Adrenal gland (tissue), 12 donors: Measurements from ENCODE around the gene MT1B. TPM values are rescaled to one million over a fixed set of nuclear protein-coding genes. Genes with fewer than 3 reads are reported as not detected.

Experiments used
- DNase-seq, 7 donors: peaks; one replicate each; pipeline ENCODE4 v3.0.0-alpha.2; 2019 to 2020
- H3K27ac ChIP-seq, 5 donors: fragments of 200-600 bp; sonication (generic) in 4 of 5; 1 replicate in 3 of 5; 2 replicates in 2 of 5; pipeline versions ENCODE4 v1.5.1 to v1.8.0; 2016 to 2020; ENCODE audit warnings: mild to moderate bottlenecking in 1 of 5
- H3K27me3 ChIP-seq: fragments of 200-600 bp; 2 replicates; pipeline ENCODE4 v1.8.0; 2021
- H3K36me3 ChIP-seq, 2 donors: fragments of 200-600 bp; replicated peaks in 1 of 2; 1 replicate in 1 of 2; 2 replicates in 1 of 2; pipeline versions ENCODE4 v1.5.1 to v1.8.0; 2018 to 2022
- H3K4me1 ChIP-seq, 2 donors: fragments of 200-600 bp; replicated peaks in 1 of 2; 1 replicate in 1 of 2; 2 replicates in 1 of 2; pipeline versions ENCODE4 v1.5.1 to v1.8.0; 2018 to 2021
- H3K4me3 ChIP-seq, 4 donors: fragments of 200-600 bp; sonication (generic) in 3 of 4; one replicate each; pipeline ENCODE4 v1.5.1; 2016 to 2018
- H3K9me3 ChIP-seq, 3 donors: fragments of 200-600 bp; sonication (generic) in 1 of 3; replicated peaks in 1 of 3; 1 replicate in 2 of 3; 2 replicates in 1 of 3; pipeline versions ENCODE4 v1.5.1 to v1.8.0; 2016 to 2021
- POLR2A ChIP-seq, 2 donors: fragments of 450-650 bp; IDR thresholded peaks; one replicate each; pipeline ENCODE4 v1.6.1; 2017; ENCODE audit warnings: antibody characterized with exemption in 2 of 2, mild to moderate bottlenecking in 2 of 2, moderate library complexity in 1 of 2
- WGBS, 4 donors: extraction: QIAGEN DNeasy Blood & Tissue Kit in 2 of 4; methylation state at CpG; one replicate each; pipeline versions ENCODE4 v1.1.5 to v1.1.7; 2013 to 2017; 5-methylcytosine and 5-hydroxymethylcytosine counted together
- intact Hi-C, 2 donors: fragments of 100-400 bp; cut with DNase I; formaldehyde crosslinking; loops; one replicate each; pipeline versions ENCODE4 v1.14.1 to v1.15.0; 2022 to 2023
- polyA plus RNA-seq, 3 donors: library from polyadenylated mRNA; stranded (reverse); fragments of 200-250 nt in 2 of 3; fragments of 350-450 nt in 1 of 3; fragmentation: Illumina TruSeq in 1 of 3; extraction: RNeasy Lipid Tissue Mini Kit (QIAGEN cat#74804) in 1 of 3; gene quantifications; one replicate each; pipeline ENCODE4 v1.2.3, GENCODE V29; 2013 to 2014
- total RNA-seq, 9 donors: library from RNA; depleted of rRNA in 4 of 9; stranded (reverse); fragments of >200 nt in 4 of 9; fragments of 120-200 nt in 1 of 9; fragmentation: NEBNext Ultra II Directional in 1 of 9; extraction: Animal tissue kit (Norgen Biotek cat#: 25700) in 1 of 9; gene quantifications; one replicate each; pipeline versions ENCODE4 v1.1.0 to v1.2.4, GENCODE V29; 2013 to 2023
- TF ChIP-seq, protein P1 (sequence below), 6 experiments: fragments of 450-650 bp in 4 of 6; fragments of 200-600 bp in 2 of 6; sonication (generic) in 1 of 6; IDR thresholded peaks; 1 replicate in 5 of 6; 2 replicates in 1 of 6; pipeline versions ENCODE4 v1.5.1 to v1.8.0; 2016 to 2021; ENCODE audit warnings: antibody characterized with exemption in 6 of 6, mild to moderate bottlenecking in 2 of 6, moderate library complexity in 1 of 6
- donor health status: healthy with polysubstance abuse.
- donor health status: Bipolar disorder and iron deficiency.
- donor health status: DM: yes; HTN: yes; CAD: no.
- donor health status: DM: no; HTN: no; CAD: no.
- donor health status: DM: no; HTN: no; CAD: no.
- donor health status: DM: yes; HTN: yes; CAD: no.

MT1B gene
- total and polyA plus RNA-seq, 12 donors: not detected

DNA sequence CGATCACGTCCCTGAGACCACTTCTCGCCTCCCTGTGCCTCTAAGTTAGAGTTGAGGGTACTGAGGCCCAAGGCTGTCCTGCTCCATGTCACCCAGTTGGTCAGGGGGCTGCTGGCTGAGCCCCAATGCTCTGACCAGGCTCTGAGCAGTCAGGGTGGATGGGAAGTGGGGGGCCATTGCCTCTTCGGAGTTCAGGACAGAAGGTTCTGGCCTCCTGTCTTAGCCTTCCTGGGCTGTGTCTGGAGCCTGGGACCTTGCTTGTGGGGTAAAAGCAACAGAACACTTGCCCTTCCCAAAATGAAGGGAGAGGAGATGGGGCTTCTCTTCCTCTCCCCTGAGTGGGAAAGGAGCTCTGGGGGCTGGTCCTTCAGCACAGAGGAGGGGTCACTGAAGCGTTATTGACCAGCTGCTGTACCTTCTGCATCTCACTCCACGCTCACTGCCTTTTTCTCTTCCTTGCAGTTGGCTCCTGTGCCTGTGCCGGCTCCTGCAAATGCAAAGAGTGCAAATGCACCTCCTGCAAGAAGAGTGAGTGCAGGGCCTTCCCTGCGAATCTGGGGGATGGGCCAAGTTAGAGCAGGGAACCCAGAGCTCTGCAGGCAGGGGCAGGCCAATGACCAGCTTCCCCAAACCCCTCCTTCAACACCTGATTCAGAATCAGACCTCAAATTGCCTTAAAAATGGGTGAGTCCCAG lies 31.2 kb downstream of the MT1B start:
- H3K27ac ChIP-seq: peak overlapping the region; percentile 23 to 89 (median 75)
- H3K4me3 ChIP-seq: peak overlapping the region in 3 of 4 donors; percentile 14 to 66 (median 36)
- no peaks in the 10 kb centered on the region for H3K27me3 ChIP-seq
- no peak for TF ChIP-seq POLR2A (IDR thresholded peaks at IDR 0.05)
- H3K36me3 ChIP-seq: no peaks in the 10 kb centered on the region
- intact Hi-C loops: no loop called here
- 20 to 34% (median 26%) methylated on average over 7 to 8 of the region's 8 CpGs for WGBS, 4 donors
- no peaks in the 10 kb centered on the region for H3K9me3 ChIP-seq
- peaks cover 23 to 26% of the 10 kb centered on the region in 2 donors for H3K4me1 ChIP-seq
- peak in 2 of 7 donors; percentile 30 to 59 for DNase-seq

DNA sequence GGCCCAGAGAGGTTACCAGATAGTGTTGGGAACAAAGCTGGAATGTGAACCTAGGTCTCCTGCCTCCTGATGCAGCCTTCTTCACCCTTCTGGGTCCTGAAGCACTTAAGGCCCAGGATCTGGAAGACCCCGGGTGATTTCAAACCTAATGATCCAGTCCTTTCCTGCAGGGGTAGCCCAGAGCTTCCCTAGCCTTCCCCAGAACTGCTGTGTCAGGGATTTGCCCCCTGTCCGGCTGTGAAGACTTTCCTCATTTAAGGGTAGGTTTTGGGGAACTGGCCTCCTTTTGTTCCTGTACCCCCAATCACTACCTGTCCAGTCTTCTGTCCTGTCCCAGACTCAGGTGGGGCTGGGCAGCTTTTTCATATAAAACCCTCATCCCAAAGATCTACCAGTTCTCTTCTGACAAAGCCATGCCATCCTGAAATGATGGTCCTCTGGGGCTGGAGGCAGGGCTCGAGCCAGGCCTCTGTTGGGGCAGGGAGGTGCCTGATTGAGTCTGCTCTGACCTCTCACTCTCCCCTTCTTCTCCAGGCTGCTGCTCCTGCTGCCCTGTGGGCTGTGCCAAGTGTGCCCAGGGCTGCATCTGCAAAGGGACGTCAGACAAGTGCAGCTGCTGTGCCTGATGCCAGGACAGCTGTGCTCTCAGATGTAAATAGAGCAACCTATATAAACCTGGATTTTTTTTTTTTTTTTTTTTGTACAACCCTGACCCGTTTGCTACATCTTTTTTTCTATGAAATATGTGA lies 31.9 kb downstream of the MT1B start:
- Histone ChIP-seq H3K4me3 (peak overlapping the region in 1 of 4 donors; percentile 66), H3K27ac (peak overlapping the region in 1 of 5 donors; percentile 89), H3K4me1 (peaks cover 23 to 26% of the 10 kb centered on the region in 2 donors), H3K9me3 (no peaks in the 10 kb centered on the region), H3K36me3 (no peaks in the 10 kb centered on the region), H3K27me3 (no peaks in the 10 kb centered on the region)
- TF ChIP-seq, protein P1, sequence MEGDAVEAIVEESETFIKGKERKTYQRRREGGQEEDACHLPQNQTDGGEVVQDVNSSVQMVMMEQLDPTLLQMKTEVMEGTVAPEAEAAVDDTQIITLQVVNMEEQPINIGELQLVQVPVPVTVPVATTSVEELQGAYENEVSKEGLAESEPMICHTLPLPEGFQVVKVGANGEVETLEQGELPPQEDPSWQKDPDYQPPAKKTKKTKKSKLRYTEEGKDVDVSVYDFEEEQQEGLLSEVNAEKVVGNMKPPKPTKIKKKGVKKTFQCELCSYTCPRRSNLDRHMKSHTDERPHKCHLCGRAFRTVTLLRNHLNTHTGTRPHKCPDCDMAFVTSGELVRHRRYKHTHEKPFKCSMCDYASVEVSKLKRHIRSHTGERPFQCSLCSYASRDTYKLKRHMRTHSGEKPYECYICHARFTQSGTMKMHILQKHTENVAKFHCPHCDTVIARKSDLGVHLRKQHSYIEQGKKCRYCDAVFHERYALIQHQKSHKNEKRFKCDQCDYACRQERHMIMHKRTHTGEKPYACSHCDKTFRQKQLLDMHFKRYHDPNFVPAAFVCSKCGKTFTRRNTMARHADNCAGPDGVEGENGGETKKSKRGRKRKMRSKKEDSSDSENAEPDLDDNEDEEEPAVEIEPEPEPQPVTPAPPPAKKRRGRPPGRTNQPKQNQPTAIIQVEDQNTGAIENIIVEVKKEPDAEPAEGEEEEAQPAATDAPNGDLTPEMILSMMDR (IDR thresholded peaks at IDR 0.05): no peak
- TF ChIP-seq POLR2A (IDR thresholded peaks at IDR 0.05): no peak
- intact Hi-C loops: no loop called here
- 62 to 78% (median 68%) methylated on average over 5 of the region's 5 CpGs for WGBS, 4 donors
- DNase-seq: no peak

DNA sequence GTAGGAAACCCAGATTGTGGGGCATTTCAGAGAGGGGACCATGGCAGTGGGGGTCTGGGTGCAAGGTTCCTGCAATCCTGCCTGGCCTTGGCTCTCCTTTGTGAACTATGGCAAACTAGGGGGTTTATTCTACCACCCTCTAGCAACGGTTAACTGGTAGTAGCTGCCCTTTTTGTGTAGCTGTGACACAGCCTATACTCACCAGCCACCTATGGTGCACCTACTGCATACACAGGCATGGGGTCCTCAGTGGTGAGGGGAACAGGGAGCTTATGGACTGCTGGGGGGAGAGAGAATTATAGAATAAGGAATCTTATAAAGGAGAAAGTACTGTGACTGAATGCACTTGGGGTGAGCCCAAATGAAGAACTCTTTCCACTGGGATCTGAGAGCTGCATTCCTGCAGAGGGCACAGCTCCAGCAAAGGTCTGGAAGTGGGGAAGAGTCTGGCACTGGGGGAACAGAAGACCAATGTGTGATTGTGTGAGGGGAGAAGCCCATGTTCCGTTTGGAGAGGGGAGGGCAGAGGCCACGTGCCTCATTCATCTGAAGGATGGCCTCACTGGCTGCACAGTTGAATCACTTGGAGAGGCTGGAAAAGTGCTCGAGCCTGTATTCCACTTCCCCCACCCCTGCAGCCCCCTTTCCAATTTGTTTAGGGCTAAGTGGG lies 32.7 kb downstream of the MT1B start:
- Histone ChIP-seq H3K9me3 (no peaks in the 10 kb centered on the region), H3K27ac (peak overlapping the region in 1 of 5 donors; percentile 51), H3K4me3 (no peak overlapping the region), H3K27me3 (no peaks in the 10 kb centered on the region), H3K36me3 (no peaks in the 10 kb centered on the region), H3K4me1 (peaks cover 23 to 26% of the 10 kb centered on the region in 2 donors)
- no peak for DNase-seq
- intact Hi-C loops: no loop called here
- 65 to 70% (median 67%) methylated on average over 4 of the region's 4 CpGs for WGBS, 4 donors
- no peak for TF ChIP-seq POLR2A (IDR thresholded peaks at IDR 0.05)
- TF ChIP-seq, protein P1 (IDR thresholded peaks at IDR 0.05): no peak

DNA sequence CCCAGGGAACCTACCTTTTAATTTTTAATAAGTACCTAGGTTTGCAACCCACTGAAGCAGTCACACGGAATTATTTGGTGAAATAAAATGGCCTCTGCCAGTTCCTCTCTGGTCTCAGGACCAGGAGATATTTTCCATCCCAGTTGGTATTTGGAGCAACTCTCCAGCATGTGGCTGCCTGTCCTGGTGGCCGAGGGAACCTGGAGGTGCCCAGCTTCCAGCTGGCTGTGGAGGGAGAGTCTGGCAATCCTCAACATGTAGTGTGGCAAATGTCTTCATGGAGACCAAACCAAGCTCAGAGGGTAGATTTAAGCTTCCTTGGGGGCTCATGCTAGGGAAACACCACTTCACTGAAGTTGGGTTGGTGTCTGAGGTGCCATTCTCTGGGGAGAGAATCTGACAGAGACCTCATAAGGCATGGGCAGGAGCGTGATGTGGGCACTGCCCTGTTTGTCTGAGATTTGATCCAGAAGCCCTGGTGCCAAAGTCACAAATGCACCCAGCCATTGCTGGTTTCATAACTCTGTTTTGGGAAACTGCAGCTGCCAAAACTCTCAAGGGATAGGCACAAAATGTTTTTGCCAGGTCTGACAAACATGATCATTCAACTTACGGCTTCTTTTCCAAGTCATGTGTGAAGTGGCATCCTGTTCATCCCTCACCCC lies 33.4 kb downstream of the MT1B start:
- intact Hi-C loops: loop anchor here in 1 of 2 donors (5.0 kb wide), 1 partner anchor 83 kb away; no protein-coding TSS in a partner anchor
- no peak for TF ChIP-seq POLR2A (IDR thresholded peaks at IDR 0.05)
- TF ChIP-seq, protein P1 (IDR thresholded peaks at IDR 0.05): no peak
- Histone ChIP-seq H3K4me1 (peaks cover 23 to 26% of the 10 kb centered on the region in 2 donors), H3K9me3 (no peaks in the 10 kb centered on the region), H3K4me3 (no peak overlapping the region), H3K27me3 (no peaks in the 10 kb centered on the region), H3K36me3 (no peaks in the 10 kb centered on the region), H3K27ac (peak overlapping the region in 1 of 5 donors; percentile 51)
- whole genome bisulfite sequencing, 4 donors: 85 to 95% (median 89%) methylated on average over 3 to 4 of the region's 4 CpGs
- DNase-seq: no peak
